ENCODE results near the gene KRT8. TPM values are rescaled to one million over a fixed set of nuclear protein-coding genes. Genes with fewer than 3 reads are reported as not detected.

The KRT8 gene
- total and polyA plus RNA-seq, 5 donors, result 104 to 282 (median 249) TPM

DNA sequence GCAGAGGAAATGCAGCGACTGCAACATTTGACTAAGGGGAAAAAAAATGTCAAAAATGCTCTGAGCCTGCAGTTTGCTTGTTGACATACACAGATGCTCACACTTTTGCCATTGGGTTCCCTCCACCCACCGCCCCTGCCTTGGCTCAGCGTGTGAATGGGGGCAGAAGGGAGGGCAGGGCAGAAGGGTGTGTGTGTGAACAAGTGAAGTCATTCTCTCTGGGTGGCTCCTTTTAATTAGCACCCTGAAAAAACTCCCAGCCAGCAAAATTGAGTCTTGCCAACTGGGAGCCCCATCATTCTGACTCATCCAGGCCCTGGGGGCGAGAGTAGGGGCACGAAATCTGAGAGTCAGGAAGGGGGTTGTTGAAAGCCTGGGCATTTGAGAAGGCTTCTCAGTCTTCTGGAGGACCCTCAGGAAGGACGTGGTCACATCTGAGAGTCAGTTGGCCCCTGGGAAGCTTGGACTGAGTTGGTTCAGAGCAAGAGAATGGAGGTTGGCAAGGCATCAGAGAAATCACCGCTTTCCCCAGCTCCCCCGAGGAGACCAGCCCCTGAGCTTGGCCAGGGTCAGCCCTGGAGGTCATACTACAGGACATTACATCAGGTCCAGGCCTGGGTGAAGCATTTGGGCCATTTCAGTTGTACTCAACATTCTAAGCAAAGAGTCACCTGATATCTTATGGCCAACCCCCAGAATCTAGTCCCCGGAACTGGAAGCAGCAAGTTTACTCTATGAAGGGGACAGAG lies 33.4 kb downstream of the KRT8 start:
- H3K4me1 ChIP-seq (ENCODE audit: control insufficient read depth, insufficient read depth, low read length), result peaks cover 6% of the 10 kb centered on the region
- WGBS, result 53% methylated on average over 9 of the region's 9 CpGs
- intact Hi-C loops (cut with DNase I), result loop anchor here (2.0 to 10.0 kb wide), 5 partner anchors 207 to 717 kb away; no protein-coding TSS in a partner anchor
- ATAC-seq (peak in 1 of 2 donors; percentile 46), DNase-seq (peak; percentile 37 to 71 (median 69))
- H3K4me3 ChIP-seq (ENCODE audit: low read length), result no peak overlapping the region
- peak overlapping the region; percentile 25 for H3K27ac ChIP-seq (ENCODE audit: low read length)
- no peaks in the 10 kb centered on the region for H3K9me3 ChIP-seq (ENCODE audit: control insufficient read depth, low read length)
- no peaks in the 10 kb centered on the region for H3K27me3 ChIP-seq (ENCODE audit: control insufficient read depth, insufficient read depth)

DNA sequence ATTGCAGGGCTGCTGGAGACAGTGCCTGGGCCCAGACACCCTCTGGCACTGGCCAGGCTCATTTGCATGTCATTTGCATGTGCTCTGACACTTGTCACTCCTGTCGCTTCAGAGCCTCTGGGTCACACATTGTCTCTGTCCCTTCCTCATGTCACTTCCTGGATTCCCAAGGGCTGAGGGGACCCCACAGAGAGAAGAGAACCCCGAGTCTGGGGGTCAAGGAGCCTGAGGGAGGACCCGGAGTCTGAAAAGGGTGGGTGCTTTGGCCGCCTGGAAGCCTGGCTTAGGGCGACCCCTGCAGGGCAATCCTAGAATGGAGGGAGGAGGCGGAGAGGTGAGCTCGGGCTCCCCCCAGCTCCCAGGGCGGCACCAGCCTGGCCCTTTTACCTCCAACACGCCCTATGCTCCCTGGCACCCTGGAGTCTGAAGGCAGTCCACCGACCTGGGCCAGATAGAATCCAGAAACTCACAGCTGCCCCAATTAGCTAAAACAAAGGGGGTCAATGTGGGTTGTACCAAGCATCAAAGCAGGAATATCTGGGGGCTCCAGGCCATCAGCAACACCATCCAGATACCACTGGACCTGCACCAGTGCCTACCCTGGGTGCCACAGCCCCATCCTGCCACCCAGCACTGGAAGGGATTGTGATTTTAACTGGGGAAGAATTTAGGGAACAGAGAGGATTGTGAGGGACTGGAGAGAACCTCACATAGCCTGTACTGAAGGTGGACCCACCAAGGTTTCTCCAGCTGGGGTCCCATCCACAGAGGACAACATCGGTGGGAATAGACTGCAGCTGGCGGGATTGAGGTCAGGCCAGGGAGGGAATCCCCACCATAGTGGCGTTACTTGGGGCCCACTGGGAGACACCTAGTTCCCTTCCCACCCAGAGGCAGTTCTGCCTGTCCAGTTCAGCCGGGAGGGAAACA lies 34.2 kb downstream of the KRT8 start:
- H3K27me3 ChIP-seq (ENCODE audit: control insufficient read depth, insufficient read depth), result no peaks in the 10 kb centered on the region
- 46% methylated on average over 14 of the region's 14 CpGs for WGBS
- intact Hi-C loops (cut with DNase I), result loop anchor here (2.0 to 10.0 kb wide), 5 partner anchors 206 to 716 kb away; no protein-coding TSS in a partner anchor
- H3K9me3 ChIP-seq (ENCODE audit: control insufficient read depth, low read length), result no peaks in the 10 kb centered on the region
- DNase-seq, result peak; percentile 58 to 84 (median 83)
- H3K4me3 ChIP-seq (ENCODE audit: low read length), result no peak overlapping the region
- peaks cover 6% of the 10 kb centered on the region for H3K4me1 ChIP-seq (ENCODE audit: control insufficient read depth, insufficient read depth, low read length)
- H3K27ac ChIP-seq (ENCODE audit: low read length), result no peak overlapping the region
- ATAC-seq, result peak in 1 of 2 donors; percentile 22

DNA sequence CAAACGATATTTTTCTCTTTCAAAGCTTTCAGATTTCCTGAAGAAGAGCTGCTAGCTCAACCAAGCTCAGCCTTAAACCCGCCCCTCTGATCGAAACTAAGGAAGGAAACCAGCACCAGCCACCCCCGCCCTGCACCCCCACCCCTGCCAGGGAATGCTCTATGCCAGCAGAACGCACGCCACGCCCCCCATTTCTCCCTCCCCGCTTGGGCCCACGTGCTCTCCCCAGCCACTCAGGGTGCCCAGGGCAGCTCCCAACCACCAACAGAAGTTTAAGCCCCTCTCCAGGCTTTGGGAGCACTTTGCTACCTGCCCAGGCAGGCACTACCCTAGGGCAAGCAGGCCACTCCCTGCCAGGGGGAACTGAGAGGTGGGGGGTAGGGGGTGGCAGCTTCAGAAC lies 37.2 kb downstream of the KRT8 start:
- DNase-seq, result peak; percentile 75 to 91 (median 90)
- H3K27ac ChIP-seq (ENCODE audit: low read length), result no peak overlapping the region
- peak; percentile 64 to 74 for ATAC-seq
- no peaks in the 10 kb centered on the region for H3K27me3 ChIP-seq (ENCODE audit: control insufficient read depth, insufficient read depth)
- no peaks in the 10 kb centered on the region for H3K4me1 ChIP-seq (ENCODE audit: control insufficient read depth, insufficient read depth, low read length)
- intact Hi-C loops (cut with DNase I), result loop anchor here in 2 of 4 donors (5.0 kb wide), 1 partner anchor 285 kb away; no protein-coding TSS in a partner anchor
- H3K9me3 ChIP-seq (ENCODE audit: control insufficient read depth, low read length), result no peaks in the 10 kb centered on the region
- 53% methylated on average over 9 of the region's 9 CpGs for WGBS
- no peak overlapping the region for H3K4me3 ChIP-seq (ENCODE audit: low read length)

DNA sequence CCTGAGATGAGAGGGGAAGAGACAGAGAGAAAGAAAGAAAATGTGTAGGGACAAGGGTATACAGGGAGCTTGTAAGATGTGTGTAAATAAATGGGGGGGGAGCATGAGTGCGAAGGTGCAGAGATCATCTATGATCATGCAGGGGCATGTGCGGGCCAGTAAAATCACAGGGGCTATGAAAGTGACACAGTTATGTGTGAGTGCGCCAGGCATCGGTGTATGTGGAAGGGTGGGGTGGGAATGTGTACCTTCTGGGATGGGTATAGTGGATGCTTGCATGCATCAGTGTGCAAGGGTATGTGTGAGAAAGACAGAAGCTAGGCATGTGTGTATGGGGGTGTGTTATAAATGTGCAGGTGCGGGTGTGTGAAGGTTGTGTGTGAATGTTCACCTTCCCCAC lies 37.7 kb downstream of the KRT8 start:
- Histone ChIP-seq H3K4me3 (ENCODE audit: low read length) (no peak overlapping the region), H3K27me3 (ENCODE audit: control insufficient read depth, insufficient read depth) (no peaks in the 10 kb centered on the region), H3K4me1 (ENCODE audit: control insufficient read depth, insufficient read depth, low read length) (no peaks in the 10 kb centered on the region), H3K9me3 (ENCODE audit: control insufficient read depth, low read length) (no peaks in the 10 kb centered on the region), H3K27ac (ENCODE audit: low read length) (no peak overlapping the region)
- ATAC-seq (no peak), DNase-seq (no peak)
- WGBS, result 97% methylated on average over 5 of the region's 5 CpGs
- intact Hi-C loops (cut with DNase I), result loop anchor here in 2 of 4 donors (5.0 kb wide), 1 partner anchor 285 kb away; no protein-coding TSS in a partner anchor

DNA sequence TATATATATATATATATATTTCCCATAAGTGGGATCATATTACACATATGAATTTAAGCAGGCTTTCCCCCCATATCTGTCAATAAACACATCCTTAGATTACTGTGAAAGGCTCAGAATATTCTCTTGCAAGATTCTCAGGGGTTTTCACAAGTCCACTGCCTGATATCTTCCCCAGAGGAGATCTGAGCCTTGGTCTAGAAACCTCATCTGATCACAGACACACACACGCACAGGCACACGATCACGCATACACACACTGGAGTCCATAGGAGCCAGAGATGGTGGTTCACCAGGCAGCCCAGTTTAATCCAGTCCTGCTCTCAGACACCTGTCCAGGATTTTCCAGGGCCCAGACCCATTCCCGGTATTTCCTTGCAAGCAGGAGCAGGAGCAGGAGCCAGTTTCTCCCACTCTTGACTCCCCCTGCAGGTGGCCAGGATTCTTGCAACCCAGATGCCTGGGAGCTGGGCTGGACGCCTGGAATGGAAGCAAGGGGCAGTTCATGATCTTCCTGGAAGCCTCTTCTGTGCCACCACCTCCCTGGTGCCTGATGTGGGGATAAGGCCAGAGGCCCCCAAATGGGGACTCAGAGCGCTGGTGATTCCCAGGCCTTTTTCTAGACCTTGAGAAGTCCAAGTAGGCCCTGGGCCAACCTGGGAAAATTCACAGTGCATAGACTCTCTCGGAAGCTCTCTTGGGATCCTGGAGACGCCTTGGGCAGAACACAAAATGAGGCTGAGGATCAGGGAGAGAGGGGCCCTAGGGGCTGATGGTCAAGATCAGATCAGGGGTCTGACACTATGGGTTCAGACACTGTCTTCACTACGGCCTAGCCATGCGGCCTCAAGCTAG lies 39.6 kb downstream of the KRT8 start:
- H3K9me3 ChIP-seq (ENCODE audit: control insufficient read depth, low read length), result no peaks in the 10 kb centered on the region
- DNase-seq (peak; percentile 48 to 83 (median 80)), ATAC-seq (peak; percentile 68 to 79)
- intact Hi-C loops (cut with DNase I), result loop anchor here in 2 of 4 donors (5.0 kb wide), 1 partner anchor 283 kb away; no protein-coding TSS in a partner anchor
- H3K4me1 ChIP-seq (ENCODE audit: control insufficient read depth, insufficient read depth, low read length), result no peaks in the 10 kb centered on the region
- H3K4me3 ChIP-seq (ENCODE audit: low read length), result no peak overlapping the region
- H3K27ac ChIP-seq (ENCODE audit: low read length), result no peak overlapping the region
- no peaks in the 10 kb centered on the region for H3K27me3 ChIP-seq (ENCODE audit: control insufficient read depth, insufficient read depth)
- WGBS, result 49% methylated on average over 10 of the region's 10 CpGs

DNA sequence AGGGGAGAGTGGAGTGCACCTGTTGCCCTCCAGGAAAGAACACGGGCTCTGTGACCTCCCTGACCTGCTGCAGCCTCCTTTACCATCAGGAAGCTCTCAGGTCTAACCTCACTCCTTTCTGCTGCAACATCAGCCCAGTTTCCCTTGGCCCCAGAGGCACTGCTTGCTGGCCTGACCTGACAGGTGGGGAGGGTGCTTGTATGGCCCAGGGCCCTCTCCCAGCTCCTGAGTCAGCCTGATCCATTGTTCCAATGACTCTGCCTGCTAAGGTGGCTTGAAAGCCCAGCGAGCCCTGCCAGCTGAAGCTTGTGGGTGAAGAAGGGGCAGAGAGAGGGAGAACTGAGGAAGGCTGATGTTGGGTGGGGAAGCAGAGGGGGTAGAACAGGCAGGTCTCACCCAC lies 42.9 kb downstream of the KRT8 start:
- intact Hi-C loops (cut with DNase I), result no loop called here
- ATAC-seq (no peak), DNase-seq (no peak)
- Histone ChIP-seq H3K27ac (ENCODE audit: low read length) (no peak overlapping the region), H3K27me3 (ENCODE audit: control insufficient read depth, insufficient read depth) (no peaks in the 10 kb centered on the region), H3K9me3 (ENCODE audit: control insufficient read depth, low read length) (no peaks in the 10 kb centered on the region), H3K4me3 (ENCODE audit: low read length) (no peak overlapping the region), H3K4me1 (ENCODE audit: control insufficient read depth, insufficient read depth, low read length) (no peaks in the 10 kb centered on the region)
- 64% methylated on average over 2 of the region's 2 CpGs for WGBS

DNA sequence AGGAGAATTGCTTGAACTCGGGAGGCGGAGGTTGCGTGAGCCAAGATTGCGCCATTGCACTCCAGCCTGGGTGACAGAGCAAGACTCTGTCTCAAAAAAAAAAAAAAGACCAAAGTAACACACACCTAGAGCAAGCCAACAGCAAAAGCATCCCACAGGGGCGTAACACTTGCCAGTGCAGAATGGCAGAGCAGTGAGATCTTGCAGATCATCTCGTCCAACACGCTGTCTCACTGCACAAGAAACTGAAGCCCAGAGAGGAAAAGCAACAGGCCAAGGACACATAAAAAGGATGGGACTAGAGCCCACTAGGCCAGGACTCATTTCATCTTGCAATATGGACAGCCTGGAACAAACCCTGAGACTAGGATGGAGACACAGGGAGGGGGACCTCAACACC lies 43.4 kb downstream of the KRT8 start:
- no peaks in the 10 kb centered on the region for H3K9me3 ChIP-seq (ENCODE audit: control insufficient read depth, low read length)
- ATAC-seq (no peak), DNase-seq (no peak)
- 93% methylated on average over 7 of the region's 7 CpGs for WGBS
- H3K4me1 ChIP-seq (ENCODE audit: control insufficient read depth, insufficient read depth, low read length), result no peaks in the 10 kb centered on the region
- H3K4me3 ChIP-seq (ENCODE audit: low read length), result no peak overlapping the region
- H3K27ac ChIP-seq (ENCODE audit: low read length), result no peak overlapping the region
- no peaks in the 10 kb centered on the region for H3K27me3 ChIP-seq (ENCODE audit: control insufficient read depth, insufficient read depth)
- intact Hi-C loops (cut with DNase I), result no loop called here

DNA sequence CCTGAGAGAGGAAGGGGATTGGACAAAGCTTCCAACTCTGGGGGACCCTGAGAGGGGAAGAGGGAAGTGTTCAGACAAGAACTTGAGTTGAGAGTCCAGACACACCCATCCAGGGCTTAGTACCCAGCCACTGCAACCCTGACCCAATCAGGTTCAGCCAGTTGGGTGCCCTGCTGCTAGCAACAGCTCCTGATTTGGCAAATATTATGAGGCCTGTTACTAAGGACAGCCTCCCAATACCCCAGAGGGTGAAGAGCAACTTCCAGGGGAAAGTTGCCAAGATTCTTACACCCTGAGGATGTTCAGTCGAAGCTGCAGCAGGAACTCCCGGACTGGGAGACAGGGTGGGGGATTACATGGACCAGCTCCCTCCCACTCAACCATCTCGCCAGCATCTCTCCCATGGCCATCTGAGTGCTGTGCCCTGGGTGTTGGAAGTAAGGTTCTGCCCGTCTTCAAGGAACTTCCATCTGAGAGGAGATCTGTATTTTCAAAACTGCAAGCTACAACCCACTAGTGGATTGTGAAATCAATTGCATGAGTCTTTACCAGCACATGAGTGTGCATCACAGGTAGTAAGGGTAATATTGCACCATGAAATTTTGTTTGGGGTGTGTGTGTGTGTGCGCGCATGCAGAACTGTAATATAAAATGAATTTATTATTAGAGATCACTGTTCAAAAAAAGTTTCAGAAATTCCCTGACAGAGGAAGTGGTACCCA lies 44.6 kb downstream of the KRT8 start:
- Histone ChIP-seq H3K27ac (ENCODE audit: low read length) (no peak overlapping the region), H3K27me3 (ENCODE audit: control insufficient read depth, insufficient read depth) (no peaks in the 10 kb centered on the region), H3K9me3 (ENCODE audit: control insufficient read depth, low read length) (no peaks in the 10 kb centered on the region), H3K4me1 (ENCODE audit: control insufficient read depth, insufficient read depth, low read length) (no peaks in the 10 kb centered on the region), H3K4me3 (ENCODE audit: low read length) (no peak overlapping the region)
- DNase-seq (no peak), ATAC-seq (peak; percentile 77 to 79)
- intact Hi-C loops (cut with DNase I), result no loop called here
- 61% methylated on average over 6 of the region's 6 CpGs for WGBS

DNA sequence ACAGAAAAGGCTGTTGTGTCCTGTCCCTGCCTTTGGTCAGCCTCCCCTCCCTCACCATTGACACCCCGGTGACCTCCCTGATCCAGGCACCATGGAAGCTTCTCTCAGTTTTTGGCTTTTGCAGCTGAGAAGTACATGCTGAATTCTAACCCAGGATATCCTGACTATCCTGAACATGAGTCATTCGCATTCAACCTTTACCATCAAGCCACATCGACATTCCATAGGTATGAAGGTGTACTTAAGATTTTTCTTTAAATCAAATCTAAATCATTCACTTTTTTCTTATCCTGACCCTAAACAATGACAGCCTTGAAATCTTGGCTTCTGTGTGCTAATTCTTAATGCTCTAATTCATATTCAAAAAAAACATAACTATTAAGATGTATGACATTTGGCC lies 47.4 kb downstream of the KRT8 start:
- Histone ChIP-seq H3K4me1 (ENCODE audit: control insufficient read depth, insufficient read depth, low read length) (no peaks in the 10 kb centered on the region), H3K27ac (ENCODE audit: low read length) (no peak overlapping the region), H3K27me3 (ENCODE audit: control insufficient read depth, insufficient read depth) (no peaks in the 10 kb centered on the region), H3K4me3 (ENCODE audit: low read length) (no peak overlapping the region), H3K9me3 (ENCODE audit: control insufficient read depth, low read length) (no peaks in the 10 kb centered on the region)
- ATAC-seq, result no peak
- intact Hi-C loops (cut with DNase I), result no loop called here
- no peak for DNase-seq
- 89% methylated on average over 3 of the region's 3 CpGs for WGBS

DNA sequence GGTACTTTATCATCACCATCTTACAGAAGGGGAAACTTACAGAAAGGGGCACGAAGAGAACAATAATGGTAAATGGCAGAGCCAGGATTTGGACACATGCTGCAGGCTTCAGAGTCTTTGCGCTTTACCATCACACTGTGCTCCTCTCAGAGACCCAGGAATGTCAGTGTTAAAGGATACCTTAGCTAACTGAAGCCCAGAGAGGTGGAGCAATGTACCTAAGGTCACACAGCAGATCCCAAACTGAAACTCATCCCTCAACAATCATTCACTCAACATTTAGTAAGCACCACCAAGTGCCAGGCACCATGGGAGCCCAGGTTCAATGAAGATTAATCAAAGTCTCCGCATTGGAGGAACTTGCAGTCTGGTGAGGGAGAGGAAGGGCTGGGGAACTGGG lies 48.1 kb downstream of the KRT8 start:
- ATAC-seq (no peak), DNase-seq (no peak)
- WGBS, result 88% methylated on average over 3 of the region's 3 CpGs
- Histone ChIP-seq H3K4me1 (ENCODE audit: control insufficient read depth, insufficient read depth, low read length) (no peaks in the 10 kb centered on the region), H3K9me3 (ENCODE audit: control insufficient read depth, low read length) (no peaks in the 10 kb centered on the region), H3K27me3 (ENCODE audit: control insufficient read depth, insufficient read depth) (no peaks in the 10 kb centered on the region), H3K27ac (ENCODE audit: low read length) (no peak overlapping the region), H3K4me3 (ENCODE audit: low read length) (no peak overlapping the region)
- intact Hi-C loops (cut with DNase I), result no loop called here
